GDM1 (cell line): Measurements from ENCODE around the gene LTBP1.
"Not testable (repeated sequence)": the region's sequence is repeated elsewhere in the genome, so short reads cannot be mapped to it uniquely, and the experiment has no call there.

Experiments used
- DNase-seq: peaks from one replicate; lab custom pipeline; 2025; lab: John Stamatoyannopoulos, UW

The LTBP1 gene

GRCh38 chr2:33141476-33141875, 194.7 kb downstream of the LTBP1 start:
- no peak for DNase-seq

GRCh38 chr2:33142810-33143209, 196.1 kb downstream of the LTBP1 start:
- no peak for DNase-seq

GRCh38 chr2:33144243-33144642, 197.5 kb downstream of the LTBP1 start:
- no peak for DNase-seq

GRCh38 chr2:33145459-33145858, 198.7 kb downstream of the LTBP1 start:
- DNase-seq = no peak

- no peak for DNase-seq
Measured at GRCh38 chr2:33146102-33146501, 199.3 kb downstream of the LTBP1 start.

GRCh38 chr2:33153008-33153407, 206.3 kb downstream of the LTBP1 start:
- no peak for DNase-seq

- no peak for DNase-seq
Measured at GRCh38 chr2:33158482-33159003, 211.8 kb downstream of the LTBP1 start.

- no peak for DNase-seq
Measured at GRCh38 chr2:33160191-33160590, 213.4 kb downstream of the LTBP1 start.

GRCh38 chr2:33166287-33166881, 219.6 kb downstream of the LTBP1 start:
- no peak for DNase-seq

- DNase-seq = no peak
Measured at GRCh38 chr2:33167622-33168245, 221.0 kb downstream of the LTBP1 start.

- DNase-seq = no peak
Measured at GRCh38 chr2:33168425-33168824, 221.7 kb downstream of the LTBP1 start.

GRCh38 chr2:33168922-33169321, 222.2 kb downstream of the LTBP1 start:
- DNase-seq = no peak

GRCh38 chr2:33170251-33170650, 223.5 kb downstream of the LTBP1 start:
- DNase-seq = not testable (repeated sequence)

GRCh38 chr2:33177627-33178026, 230.9 kb downstream of the LTBP1 start:
- no peak for DNase-seq

GRCh38 chr2:33178209-33178608, 231.5 kb downstream of the LTBP1 start:
- DNase-seq = no peak

GRCh38 chr2:33180915-33181314, 234.2 kb downstream of the LTBP1 start:
- DNase-seq = no peak

GRCh38 chr2:33181466-33181865, 234.7 kb downstream of the LTBP1 start:
- no peak for DNase-seq

GRCh38 chr2:33184041-33184440, 237.3 kb downstream of the LTBP1 start:
- no peak for DNase-seq

- DNase-seq = no peak
Measured at GRCh38 chr2:33186937-33187336, 240.2 kb downstream of the LTBP1 start.

- DNase-seq = no peak
Measured at GRCh38 chr2:33188799-33189198, 242.0 kb downstream of the LTBP1 start.

GRCh38 chr2:33190393-33190937, 243.7 kb downstream of the LTBP1 start:
- no peak for DNase-seq

- DNase-seq = no peak
Measured at GRCh38 chr2:33195891-33196290, 249.1 kb downstream of the LTBP1 start.

- no peak for DNase-seq
Measured at GRCh38 chr2:33196700-33197099, 249.9 kb downstream of the LTBP1 start.
